D341Med (cell line): ENCODE data around the gene MIGA1.

Experiments
- DNase-seq: peaks from one replicate; pipeline ENCODE4 v3.0.0; 2012; ENCODE audit warnings: low spot score

Gene MIGA1

DNA sequence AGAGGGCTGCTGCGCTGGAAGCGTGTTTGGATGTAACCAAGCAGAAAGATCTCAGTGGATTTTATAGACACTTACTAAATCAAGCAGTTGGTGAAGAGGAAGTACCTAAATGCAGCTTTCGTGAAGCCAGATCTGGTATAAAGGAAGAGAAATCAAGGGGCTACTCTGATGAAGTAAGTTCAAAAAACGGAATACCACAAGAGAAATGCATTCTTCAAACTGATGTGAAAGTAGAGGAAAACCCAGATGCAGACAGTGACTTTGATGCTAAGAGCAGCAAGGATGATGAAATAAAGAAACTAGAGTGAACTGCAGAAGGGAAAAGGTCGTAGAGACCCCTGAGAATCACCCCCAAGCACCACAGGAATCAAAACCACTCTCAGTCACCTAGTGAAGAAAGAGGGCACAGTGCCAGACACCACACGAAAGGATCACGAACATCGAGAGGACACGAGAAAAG lies 68.2 kb downstream of the MIGA1 start:
- no peak for DNase-seq

DNA sequence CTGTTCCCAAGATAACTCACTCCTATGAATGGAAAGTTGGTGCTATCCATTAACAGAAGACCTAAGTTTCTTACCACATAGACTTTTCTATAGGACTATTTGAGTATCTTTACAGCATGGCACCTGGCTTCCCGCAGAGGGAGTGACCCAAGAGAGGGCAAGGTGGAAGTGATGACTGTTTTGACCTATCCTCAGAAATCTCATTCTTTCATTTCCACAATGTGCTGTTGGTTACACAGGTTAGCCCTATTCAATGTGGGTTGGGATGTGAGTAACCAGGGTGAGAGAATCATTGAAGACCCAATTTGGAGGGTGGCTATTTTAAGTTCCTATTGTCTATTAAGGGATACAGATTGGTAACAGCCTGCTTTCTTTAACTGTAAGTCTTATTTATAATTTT lies 70.6 kb downstream of the MIGA1 start:
- DNase-seq: no peak

DNA sequence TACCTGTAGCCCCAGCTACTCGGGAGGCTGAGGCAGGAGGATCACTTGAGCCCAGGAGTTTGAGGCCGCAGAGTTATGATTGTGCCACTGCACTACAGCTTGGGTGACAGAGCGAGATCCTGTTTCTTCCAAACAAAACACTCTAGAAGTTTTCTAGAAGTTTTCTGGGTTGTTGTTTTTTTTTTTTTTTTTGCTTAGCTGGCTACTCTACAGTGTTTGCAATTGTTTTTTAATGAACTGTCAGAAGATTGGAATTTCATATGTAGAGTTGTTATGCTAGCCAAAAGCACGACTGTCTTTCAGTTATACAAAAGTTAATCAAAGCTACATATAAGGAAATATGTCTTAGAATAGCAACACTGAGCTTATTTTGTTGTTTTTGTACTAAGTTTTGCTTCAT lies 78.1 kb downstream of the MIGA1 start:
- DNase-seq: no peak

DNA sequence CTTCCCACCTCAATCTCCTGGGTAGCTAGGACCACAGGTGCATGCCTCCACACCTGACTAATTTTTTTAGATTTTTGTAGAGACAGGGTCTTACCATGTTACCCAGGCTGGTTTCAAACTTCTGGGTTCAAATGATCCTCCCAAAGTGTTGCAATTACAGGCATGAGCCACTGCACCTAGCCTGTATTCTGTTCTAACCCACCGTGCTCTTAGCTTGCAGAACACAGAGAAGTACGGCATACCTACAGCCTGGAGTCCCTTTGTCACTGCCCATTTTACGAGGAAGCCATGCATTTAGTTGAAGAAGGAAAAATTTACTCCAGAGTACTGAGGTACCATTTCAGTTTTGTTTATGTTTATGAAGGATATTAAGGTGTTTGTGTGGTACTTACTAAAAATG lies 79.3 kb downstream of the MIGA1 start:
- no peak for DNase-seq

DNA sequence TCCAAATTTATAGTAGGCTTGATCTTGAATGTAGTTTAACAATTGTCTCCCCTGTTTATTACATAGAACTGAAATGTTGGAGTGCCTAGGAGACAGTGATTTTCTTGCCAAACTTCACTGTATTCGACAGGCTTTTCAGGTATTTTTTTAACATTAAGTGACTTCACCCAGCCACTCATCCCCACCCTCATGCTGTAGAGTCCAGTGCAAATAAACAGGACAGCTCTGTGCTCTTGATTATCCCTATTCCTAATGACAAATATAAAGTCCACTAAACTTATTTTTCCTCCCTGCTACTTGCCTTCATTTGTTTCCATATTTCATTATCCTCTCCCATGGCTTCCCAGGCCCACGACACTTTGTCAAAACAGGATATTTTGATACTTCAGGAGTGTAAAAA lies 79.8 kb downstream of the MIGA1 start:
- no peak for DNase-seq

DNA sequence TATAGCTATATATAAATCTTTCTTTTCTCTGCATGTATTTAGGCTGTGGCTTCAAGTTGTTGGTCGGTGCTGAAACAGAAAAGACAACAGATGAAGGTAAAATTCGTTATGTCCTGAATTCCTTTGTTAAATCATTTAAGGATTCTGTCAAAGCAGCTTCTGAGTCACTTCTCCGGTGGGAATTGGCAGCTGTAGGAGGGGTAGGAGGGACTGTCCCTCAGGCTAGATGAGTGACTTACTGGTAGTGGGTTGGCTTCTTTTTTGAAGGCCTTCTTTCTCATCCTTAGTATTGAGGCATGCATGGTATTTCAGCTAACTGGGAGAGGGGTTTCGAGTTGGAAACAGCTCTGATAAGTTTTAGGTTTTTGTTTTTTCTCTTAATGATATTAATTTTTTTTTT lies 86.8 kb downstream of the MIGA1 start:
- no peak for DNase-seq

DNA sequence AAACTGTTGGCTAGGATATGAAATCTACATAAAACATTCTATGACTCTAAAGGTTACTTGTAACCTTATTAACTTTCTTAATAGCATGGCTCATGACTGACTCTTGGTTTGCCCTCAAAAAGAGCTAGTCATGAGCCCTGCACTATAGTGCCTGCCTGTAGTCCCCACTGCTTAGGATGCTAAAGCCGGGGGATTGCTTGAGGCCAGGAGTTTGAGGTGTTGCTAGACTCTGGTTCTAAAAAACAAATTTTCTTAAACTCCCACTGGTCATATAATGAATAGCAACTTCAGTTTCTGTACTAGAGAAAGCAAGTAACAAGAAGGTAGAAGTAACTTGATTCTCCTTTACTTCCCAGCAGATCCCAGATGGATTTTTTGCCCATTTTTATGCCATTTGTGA lies 93.2 kb downstream of the MIGA1 start:
- DNase-seq: no peak

DNA sequence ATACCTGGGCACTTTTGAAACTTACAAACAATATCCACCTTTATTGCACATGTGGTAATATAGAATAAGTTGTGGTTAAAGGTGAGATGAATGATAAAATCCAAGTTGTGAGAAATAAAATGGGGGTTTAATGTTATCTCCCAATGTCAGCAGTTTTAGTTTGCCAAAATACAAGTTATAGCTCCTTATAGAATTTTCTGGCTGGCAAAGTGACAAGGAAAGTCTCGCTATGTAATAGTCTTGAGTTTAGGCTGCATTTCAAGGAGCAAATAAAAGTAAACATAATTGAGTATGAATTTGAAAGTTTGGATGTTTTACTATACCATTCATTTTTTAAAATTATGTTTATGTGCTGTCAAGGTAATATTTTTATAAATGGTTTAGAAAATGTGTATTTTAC lies 94.0 kb downstream of the MIGA1 start:
- DNase-seq: no peak

DNA sequence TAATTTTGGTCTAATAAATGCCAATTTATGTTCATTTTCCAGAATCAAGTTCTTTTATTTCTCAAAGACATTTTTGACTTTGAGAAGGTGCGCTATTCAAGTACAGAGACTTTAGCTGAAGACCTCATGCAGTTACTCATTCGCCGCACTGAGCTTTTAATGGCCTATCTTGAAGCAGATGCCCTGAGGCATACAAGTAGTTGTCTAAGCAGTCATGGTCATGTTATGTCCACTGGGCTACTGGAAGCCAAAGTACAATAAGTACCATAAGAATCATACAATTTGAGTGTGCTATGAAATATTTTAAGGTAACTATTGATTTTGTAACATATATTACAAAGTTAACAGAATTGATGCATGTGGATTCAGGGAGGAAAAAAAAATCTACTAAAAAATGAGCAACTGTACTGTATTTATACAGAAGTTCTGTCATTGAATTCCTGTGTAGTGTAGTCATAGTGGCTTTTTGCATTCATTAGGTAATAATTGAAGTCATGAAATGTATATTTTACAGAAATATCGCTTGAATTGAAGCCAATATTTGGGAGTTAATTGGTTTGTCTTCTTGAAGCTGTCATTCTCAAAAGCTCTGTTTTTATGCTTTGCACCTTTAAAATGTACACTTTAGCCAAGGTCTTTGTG lies 95.5 kb downstream of the MIGA1 start:
- DNase-seq: no peak

DNA sequence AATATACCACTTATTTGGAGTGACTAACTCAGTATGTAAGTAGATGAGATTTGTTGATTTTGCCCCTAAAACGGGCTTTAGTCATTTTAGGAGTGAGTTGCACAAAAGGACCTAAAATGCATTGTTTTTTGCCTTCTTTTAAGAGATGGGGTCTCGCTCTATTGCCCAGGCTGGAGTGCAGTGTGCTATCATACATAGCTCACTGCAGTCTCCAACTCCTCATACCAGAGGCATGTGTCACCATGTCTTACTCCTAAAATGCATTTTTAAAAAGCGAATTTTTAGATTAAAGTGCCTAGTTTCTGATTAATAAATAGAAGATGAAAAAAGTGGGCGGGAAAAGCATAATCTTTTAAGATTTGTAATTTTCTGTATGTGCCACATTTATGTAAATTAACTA lies 97.4 kb downstream of the MIGA1 start:
- no peak for DNase-seq

DNA sequence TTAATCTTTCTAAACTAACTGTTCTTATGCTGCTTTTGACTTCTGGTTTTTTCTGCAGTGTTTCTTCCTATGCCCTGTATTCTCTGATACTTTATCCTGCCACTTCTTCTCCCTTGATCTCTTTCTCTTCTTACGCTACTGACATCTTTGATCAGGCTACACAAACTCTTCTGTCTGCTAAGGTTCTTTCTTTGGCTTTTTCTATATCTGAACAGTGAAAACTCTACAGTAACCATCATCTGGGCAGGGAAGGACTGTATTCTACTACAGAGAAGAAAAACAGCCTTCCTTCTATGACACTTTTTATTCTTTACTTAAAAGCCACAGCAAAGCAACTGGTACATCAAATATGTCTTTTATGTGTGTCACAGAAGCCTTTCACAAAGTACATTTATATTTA lies 101.6 kb downstream of the MIGA1 start:
- DNase-seq: no peak

DNA sequence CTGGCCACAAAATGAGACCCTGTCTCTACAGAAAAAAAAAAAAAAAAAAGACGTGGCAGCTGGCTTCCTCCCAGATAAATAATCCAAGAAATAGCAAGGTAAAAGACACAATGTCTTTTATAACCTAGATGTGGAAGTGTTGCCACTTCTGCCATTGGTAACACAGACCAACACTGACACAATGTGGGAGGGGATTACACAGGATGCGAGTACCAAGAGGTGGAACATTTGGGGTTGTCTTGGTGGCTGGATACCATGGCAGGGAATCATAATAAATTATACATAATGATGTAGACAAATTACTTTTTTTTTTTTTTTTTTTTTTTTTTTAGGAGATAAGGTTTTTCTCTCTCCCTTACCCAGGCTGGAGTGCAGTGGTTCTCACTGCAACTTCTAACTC lies 103.0 kb downstream of the MIGA1 start:
- DNase-seq: no peak

DNA sequence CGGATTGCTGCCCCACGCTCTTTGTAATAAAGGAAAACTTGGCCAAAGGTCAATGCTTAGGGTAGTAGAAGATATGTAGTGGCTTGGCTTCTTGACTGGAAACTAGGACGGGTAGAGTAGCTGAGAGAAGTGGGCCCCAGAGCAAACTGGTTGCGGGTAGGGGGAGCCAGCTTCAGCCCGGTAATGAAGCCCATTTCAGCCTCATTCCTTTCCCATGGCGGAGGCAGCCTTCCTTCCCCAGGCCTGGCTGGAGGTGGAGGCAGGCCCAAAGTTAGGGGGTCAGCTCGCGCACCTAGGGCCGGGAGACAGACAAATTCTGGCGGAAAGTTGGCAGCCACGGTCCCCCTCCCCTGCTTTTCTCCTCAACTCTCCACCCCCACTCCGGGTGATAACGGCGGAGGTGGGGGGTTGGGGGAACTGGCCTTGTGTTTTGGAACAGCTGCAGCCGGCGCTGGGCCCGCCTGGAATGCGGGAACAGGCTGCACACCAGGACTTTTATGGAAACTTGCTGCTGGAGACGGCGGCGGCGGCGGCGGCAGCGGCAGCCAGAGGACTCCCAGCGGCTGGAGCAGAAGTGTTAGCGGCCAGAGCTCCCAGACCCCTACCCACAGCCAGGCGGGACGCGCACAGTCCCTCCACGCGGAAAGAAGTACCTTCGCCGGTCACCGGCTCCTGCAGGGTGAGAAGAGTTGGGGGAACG lies 108.8 kb downstream of the MIGA1 start, which contains the start of gene NEXN:
TSS of gene NEXN (plus strand) at position 544 of the 700 bp plus-strand sequence. CDS start 27,483 bp downstream, outside the sequence.
- peak; percentile 55 for DNase-seq

DNA sequence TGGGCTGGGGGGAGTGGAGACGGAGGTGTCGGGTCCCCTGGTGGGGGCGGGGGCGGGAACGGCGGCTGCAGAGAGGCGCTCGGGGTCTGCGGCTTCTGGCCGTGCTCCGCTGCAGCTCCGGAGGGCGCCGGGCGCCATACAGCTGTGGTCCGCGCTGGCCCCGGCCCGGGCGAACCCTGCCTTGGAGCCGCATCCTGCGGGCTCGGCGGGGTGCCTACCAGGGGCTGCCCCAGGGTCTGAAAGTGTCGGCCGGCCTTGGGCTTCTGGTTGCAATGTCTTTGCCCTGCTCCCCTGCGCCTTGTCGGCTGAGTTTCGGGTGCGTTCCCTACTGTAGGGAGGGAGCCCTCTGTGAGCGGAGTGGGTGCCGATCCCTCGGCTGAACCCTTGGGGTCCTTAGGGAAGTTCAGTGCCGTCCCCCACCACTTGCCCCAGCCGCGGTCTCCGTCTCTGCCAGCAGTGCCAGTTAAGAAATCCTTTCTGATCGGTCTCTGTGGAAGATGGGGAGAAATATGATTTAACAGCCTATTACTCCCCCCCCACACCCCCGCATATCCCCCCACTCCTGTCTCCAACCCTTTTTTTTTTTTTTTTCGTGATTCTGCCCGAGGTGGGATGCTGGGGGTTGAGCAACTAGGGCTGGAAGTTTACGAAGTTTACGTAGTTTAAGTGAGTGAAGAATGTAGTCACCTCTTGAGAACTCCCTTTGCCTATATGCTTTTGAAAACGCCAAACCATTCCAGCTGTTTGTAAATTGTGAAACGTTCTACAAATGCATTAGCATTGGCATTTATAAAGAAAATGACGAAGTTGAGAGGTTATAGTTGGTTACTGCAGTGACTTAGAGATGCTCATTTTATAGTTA lies 109.6 kb downstream of the MIGA1 start:
- peak; percentile 59 for DNase-seq

DNA sequence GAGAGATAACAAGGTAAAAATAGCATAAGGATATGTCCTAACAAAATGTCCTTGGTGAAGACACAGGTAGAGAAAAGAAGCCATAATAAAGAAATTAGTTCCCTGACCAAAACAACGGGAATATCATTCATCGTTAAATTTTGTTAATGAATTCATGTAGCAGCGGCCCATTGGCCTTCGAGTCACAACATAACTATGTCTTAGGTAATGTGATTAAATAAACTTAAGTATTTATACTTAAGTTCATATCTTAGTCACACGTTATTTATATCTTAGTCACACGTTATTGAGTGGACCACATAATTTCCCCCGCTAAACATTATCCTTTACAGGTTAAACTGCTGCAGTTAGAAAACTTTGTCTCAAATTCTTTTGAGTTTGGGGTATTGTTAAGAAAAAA lies 110.2 kb downstream of the MIGA1 start:
- DNase-seq: no peak

DNA sequence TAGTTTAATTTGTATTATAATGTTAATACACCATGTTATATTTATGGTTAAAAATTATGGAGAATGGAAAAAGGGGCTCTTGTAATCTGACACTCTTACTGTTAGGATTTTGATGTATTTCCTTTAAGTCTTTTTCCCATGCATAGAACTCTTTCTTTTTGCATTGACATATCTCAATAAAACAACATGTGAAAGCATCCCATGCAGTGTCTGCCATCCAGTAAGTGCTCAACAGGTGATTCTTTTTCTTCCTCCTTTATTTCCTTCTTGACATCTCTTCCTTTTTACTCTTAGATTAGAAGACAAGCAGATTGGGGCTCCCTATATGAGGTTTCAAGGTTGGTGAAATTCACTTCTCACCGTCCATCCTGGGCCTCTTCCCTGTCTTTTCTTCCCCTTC lies 111.8 kb downstream of the MIGA1 start:
- no peak for DNase-seq

DNA sequence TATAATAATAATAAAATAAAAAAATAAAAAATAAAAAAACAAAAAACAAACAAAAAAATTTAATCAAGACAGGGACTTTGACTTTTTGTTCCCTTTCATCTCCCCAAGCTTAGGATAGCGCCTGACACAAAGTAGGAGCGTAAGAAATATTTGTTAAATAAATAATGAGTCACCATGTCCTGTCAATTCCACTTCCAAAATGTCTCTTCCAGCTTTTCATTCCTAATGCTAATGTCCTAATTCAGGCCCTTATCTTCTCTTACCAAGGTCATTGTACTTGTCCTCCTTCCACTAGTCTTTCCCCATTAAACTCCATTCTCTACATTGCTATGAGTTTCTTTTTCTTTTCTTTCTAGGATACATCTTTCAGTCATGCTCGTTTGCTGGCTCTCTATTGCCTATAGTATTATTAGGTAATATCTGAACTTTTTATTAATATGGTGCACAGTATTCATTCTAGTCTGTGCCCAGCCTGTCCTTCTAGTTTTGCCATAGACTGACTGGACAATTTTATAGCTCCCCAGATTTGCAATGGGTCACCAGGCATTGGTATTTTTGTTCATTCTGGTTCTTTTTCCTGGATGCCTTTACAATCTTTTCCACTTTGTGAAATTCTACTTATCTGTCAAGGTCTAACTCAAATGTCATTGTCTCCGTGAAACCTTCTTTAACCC lies 120.3 kb downstream of the MIGA1 start:
- no peak for DNase-seq

DNA sequence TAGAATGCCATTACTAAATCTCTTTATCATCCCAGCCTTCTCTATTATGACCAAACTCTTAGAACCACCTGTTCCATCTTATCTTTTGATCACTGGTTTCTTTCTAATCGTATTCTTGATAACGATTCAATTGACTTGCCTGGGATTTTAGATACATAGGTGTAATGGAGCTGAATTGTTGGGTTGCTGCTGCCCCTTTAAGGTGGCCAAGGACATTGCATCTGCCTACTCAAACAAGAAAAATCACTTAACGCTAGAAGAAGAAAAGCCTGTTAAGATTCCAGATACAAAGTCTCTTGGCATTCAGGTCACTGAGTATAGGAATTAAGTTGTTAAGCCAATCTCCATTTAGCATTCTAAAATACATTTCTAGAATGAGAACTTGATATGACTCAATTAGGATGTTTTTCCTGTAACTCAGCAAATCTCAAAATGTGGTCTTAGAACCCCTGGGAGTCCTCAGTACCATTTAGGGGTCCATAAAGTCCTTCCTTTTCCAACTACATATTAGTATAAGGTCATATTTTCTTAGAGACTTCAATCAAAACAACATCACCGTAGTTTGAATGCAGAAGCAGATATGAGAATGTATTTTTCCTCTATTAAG lies 121.3 kb downstream of the MIGA1 start:
- peak; percentile 55 for DNase-seq

DNA sequence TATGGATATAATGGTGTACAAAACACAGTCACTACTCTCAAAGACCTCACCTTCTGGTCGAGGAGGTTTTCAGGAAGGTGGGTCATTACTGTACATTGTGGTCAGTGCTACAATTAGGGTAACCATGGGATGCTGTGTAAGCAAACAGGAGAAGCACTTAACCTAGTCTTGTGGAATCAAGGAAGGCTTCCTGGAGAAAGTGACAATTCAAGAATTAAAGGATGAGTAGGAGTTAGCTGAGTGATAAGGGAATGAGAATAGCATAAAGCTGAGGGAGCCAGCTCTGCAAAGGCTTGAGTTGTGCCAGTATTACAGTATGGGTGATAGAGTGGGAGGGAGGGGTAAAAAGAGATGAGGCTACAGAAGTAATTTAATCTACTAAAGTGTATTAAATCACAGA lies 126.2 kb downstream of the MIGA1 start:
- no peak for DNase-seq

DNA sequence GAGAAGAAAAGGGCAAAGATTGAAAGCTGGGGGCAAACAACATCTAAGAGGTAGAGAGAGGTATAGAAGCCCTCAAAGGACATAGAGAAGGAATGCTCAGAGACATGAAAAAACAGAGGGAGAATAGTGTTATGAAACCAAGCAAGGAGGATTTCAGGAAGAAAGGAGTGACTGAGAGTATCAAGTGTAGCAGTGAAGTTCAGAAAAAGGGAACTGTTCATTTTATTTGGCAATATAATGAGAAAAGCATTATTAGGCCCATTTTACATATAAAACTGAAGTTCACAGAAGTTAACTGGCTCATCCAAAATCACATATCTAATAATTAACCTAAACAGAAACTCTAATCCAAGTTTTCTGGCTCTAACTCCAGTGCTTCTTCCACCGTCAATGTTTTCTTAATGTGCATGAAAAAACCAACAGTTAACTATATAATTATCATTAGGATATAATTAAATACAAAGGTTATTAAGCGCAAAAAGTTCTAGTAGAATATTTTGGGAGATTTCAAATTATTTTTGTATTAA lies 126.6 kb downstream of the MIGA1 start:
- DNase-seq: no peak

DNA sequence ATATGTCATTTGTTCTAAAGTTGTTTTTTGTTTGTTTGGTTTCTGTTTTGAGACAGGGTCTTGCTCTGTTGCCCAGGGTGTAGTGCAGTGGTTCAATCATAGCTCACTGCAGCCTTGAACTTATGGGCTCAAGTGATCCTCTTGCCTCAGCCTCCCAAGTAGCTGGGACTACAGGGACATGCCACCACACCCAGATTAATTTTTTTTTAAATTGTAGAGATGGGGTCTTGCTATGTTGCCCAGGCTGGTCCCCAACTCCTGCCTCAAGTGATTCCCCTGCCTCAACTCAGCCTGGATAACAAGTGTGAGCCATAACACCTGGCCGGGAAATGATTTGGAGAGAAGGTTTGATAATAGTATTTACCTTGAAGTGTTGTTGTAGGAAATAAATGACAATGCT lies 127.2 kb downstream of the MIGA1 start:
- DNase-seq: no peak

DNA sequence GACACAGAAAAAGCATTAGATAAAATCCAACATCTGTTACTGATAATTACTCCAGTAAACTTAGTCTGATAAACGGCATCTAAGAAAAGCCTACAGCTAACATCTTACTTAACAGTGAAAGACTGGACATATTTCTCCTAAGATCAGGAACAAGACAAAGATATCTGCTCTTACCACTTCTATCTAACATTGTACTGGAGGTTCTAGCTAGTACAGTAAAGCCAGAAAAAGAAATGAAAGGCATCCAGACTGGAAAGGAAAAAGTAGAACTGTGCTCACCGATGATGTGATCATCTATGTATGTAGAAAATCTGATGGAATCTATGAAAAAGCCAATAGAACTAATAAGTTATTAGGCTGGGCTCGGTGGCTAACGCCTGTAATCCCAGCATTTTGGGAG lies 130.7 kb downstream of the MIGA1 start:
- no peak for DNase-seq
